ENCODE data around the gene ZNF593. TPM values are rescaled to one million over a fixed set of nuclear protein-coding genes. Genes with fewer than 3 reads are reported as not detected.

The ZNF593 gene
- total RNA-seq, 1 experiment from 2014 or later = 22.2 TPM

GRCh38 chr1:26180010-26180506, 10.3 kb downstream of the ZNF593 start:
- no peak for TF ChIP-seq CTCF (IDR thresholded peaks at IDR 0.05; ENCODE audit: unreplicated experiment)
- H3K9me3 Mint-ChIP-seq (ENCODE audit: low read depth, unreplicated experiment) = no peaks in the 10 kb centered on the region
- H3K4me1 Mint-ChIP-seq (ENCODE audit: low read depth, unreplicated experiment) = peaks cover 11% of the 10 kb centered on the region
- peaks cover 19% of the 10 kb centered on the region for H3K36me3 Mint-ChIP-seq (ENCODE audit: insufficient read depth, unreplicated experiment)
- no peak overlapping the region for H3K4me3 Mint-ChIP-seq (ENCODE audit: low read depth, unreplicated experiment)
- CTCF ChIA-PET = no interaction called here
- DNase-seq = no peak
- no peaks in the 10 kb centered on the region for H3K27me3 Mint-ChIP-seq (ENCODE audit: unreplicated experiment)
- intact Hi-C loops (cut with micrococcal nuclease; ENCODE audit: unreplicated experiment) = no loop called here
- BruUV-seq (replicated peaks) = no TSS peak
- H3K27ac Mint-ChIP-seq (ENCODE audit: unreplicated experiment) = no peak overlapping the region

DNA sequence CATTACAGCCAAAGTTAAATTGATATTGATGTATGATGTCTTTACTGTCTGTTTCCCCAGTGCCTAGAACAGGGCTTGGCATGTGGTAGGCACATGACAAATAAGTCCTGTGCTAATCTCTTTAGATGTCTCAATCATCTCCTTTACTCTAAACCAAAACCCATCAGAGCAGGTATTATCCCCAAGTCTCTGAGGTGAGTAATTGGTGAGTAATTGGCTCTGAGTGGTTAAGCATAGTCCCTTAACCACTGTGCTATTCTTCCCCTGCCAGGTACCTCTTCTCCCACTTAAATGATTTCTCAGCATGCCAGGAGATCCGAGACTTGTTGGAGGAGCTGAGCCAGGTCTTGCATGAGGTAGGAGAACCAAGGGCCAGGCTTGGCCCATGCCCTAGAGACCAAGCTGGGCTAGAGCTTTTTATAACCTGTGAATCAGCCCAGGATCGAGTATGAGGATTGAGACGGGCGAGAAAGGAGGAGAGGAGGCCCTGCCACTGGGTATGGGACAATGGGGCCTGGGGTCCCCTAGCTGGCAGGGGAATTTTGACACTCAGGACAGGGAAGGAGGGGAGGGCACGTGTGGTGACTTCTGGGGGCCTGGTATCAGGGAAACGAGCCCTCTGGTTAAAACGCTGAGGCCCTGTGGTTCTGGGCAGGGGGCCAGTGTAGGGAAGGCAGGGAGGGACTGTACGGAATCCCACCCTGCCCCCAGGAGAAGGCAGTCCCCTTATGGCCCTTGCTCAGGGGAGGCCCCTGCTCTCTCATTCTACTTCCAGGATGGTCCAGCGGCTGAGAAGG, 12.1 kb downstream of the ZNF593 start:
- Mint-ChIP-seq H3K9me3 (ENCODE audit: low read depth, unreplicated experiment) (no peaks in the 10 kb centered on the region), H3K4me1 (ENCODE audit: low read depth, unreplicated experiment) (peaks cover 11% of the 10 kb centered on the region), H3K4me3 (ENCODE audit: low read depth, unreplicated experiment) (no peak overlapping the region), H3K27ac (ENCODE audit: unreplicated experiment) (no peak overlapping the region), H3K27me3 (ENCODE audit: unreplicated experiment) (no peaks in the 10 kb centered on the region), H3K36me3 (ENCODE audit: insufficient read depth, unreplicated experiment) (peaks cover 25% of the 10 kb centered on the region)
- intact Hi-C loops (cut with micrococcal nuclease; ENCODE audit: unreplicated experiment) = no loop called here
- CTCF ChIA-PET = no interaction called here
- DNase-seq = no peak
- no TSS peak for BruUV-seq (replicated peaks)
- TF ChIP-seq CTCF (IDR thresholded peaks at IDR 0.05; ENCODE audit: unreplicated experiment) = no peak

- BruUV-seq (replicated peaks) = no TSS peak
- Mint-ChIP-seq H3K4me3 (ENCODE audit: low read depth, unreplicated experiment) (no peak overlapping the region), H3K4me1 (ENCODE audit: low read depth, unreplicated experiment) (peaks cover 11% of the 10 kb centered on the region), H3K9me3 (ENCODE audit: low read depth, unreplicated experiment) (no peaks in the 10 kb centered on the region), H3K27ac (ENCODE audit: unreplicated experiment) (no peak overlapping the region), H3K36me3 (ENCODE audit: insufficient read depth, unreplicated experiment) (peaks cover 22% of the 10 kb centered on the region), H3K27me3 (ENCODE audit: unreplicated experiment) (no peaks in the 10 kb centered on the region)
- CTCF ChIA-PET = no interaction called here
- no peak for DNase-seq
- intact Hi-C loops (cut with micrococcal nuclease; ENCODE audit: unreplicated experiment) = no loop called here
- no peak for TF ChIP-seq CTCF (IDR thresholded peaks at IDR 0.05; ENCODE audit: unreplicated experiment)
Measured at GRCh38 chr1:26182383-26182696, 12.6 kb downstream of the ZNF593 start.

- H3K4me3 Mint-ChIP-seq (ENCODE audit: low read depth, unreplicated experiment) = no peak overlapping the region
- no peak for DNase-seq
- intact Hi-C loops (cut with micrococcal nuclease; ENCODE audit: unreplicated experiment) = no loop called here
- BruUV-seq (replicated peaks) = no TSS peak
- H3K9me3 Mint-ChIP-seq (ENCODE audit: low read depth, unreplicated experiment) = no peaks in the 10 kb centered on the region
- no peak for TF ChIP-seq CTCF (IDR thresholded peaks at IDR 0.05; ENCODE audit: unreplicated experiment)
- peaks cover 13% of the 10 kb centered on the region for H3K36me3 Mint-ChIP-seq (ENCODE audit: insufficient read depth, unreplicated experiment)
- H3K27ac Mint-ChIP-seq (ENCODE audit: unreplicated experiment) = no peak overlapping the region
- H3K27me3 Mint-ChIP-seq (ENCODE audit: unreplicated experiment) = no peaks in the 10 kb centered on the region
- no peaks in the 10 kb centered on the region for H3K4me1 Mint-ChIP-seq (ENCODE audit: low read depth, unreplicated experiment)
- CTCF ChIA-PET = no interaction called here
Measured at GRCh38 chr1:26184086-26184485, 14.4 kb downstream of the ZNF593 start.
